Keratinocyte (primary cell): ENCODE data around the gene PTPRT. TPM values are rescaled to one million over a fixed set of nuclear protein-coding genes. Genes with fewer than 3 reads are reported as not detected.

Experiments
- DNase-seq: peaks from one replicate; pipeline ENCODE4 v3.0.0-alpha.2; 2011; ENCODE audit warnings: low read depth, missing footprints, low spot score
- FAIRE-seq: peaks from 2 replicates; lab custom pipeline; 2011; peaks lifted over from hg19 to GRCh38; lab: Jason Lieb, UNC
- H2AFZ ChIP-seq: 2 replicates; pipeline ENCODE4 v1.6.0; 2012; ENCODE audit warnings: low read length, control low read depth, inconsistent platforms; ENCODE audit not compliant: control insufficient read depth
- H3K27ac ChIP-seq: 2 replicates; pipeline ENCODE4 v1.5.1; 2011; ENCODE audit warnings: low read length; ENCODE audit not compliant: control insufficient read depth, insufficient read depth
- H3K27me3 ChIP-seq: 3 replicates; pipeline ENCODE4 v1.6.0; 2011; ENCODE audit warnings: low read length; ENCODE audit not compliant: control insufficient read depth, insufficient read depth; ENCODE audit errors: extremely low read depth
- H3K36me3 ChIP-seq, 2 experiments: 2 replicates in 1 of 2; 3 replicates in 1 of 2; pipeline ENCODE4 v1.5.1; 2011; ENCODE audit warnings: low read length in 2 of 2, mild to moderate bottlenecking in 1 of 2; ENCODE audit not compliant: control insufficient read depth in 2 of 2, insufficient read depth in 2 of 2; ENCODE audit errors: extremely low read depth in 1 of 2
- H3K4me1 ChIP-seq: 3 replicates; pipeline ENCODE4 v1.5.1; 2011; ENCODE audit warnings: low read length; ENCODE audit not compliant: control insufficient read depth, insufficient read depth; ENCODE audit errors: extremely low read depth
- H3K4me2 ChIP-seq: 3 replicates; pipeline ENCODE4 v1.6.0; 2011; ENCODE audit warnings: low read depth, low read length; ENCODE audit not compliant: control insufficient read depth, insufficient read depth; ENCODE audit errors: extremely low read depth
- H3K4me3 ChIP-seq, 3 experiments: fragments of 200-600 bp in 1 of 3; sonication (generic) in 1 of 3; 2 replicates in 2 of 3; 3 replicates in 1 of 3; pipeline ENCODE4 v1.5.1; 2011 to 2016; ENCODE audit warnings: low read length in 3 of 3, mild to moderate bottlenecking in 3 of 3, control low read depth in 2 of 3, inconsistent platforms in 1 of 3, low read depth in 1 of 3, mixed read lengths in 1 of 3, mixed run types in 1 of 3, moderate library complexity in 1 of 3; ENCODE audit not compliant: control insufficient read depth in 2 of 3, insufficient read depth in 2 of 3; ENCODE audit errors: extremely low read depth in 1 of 3
- H3K79me2 ChIP-seq: 2 replicates; pipeline ENCODE4 v1.6.0; 2012; ENCODE audit warnings: low read length; ENCODE audit not compliant: control insufficient read depth, insufficient read depth
- H3K9ac ChIP-seq: 3 replicates; pipeline ENCODE4 v1.6.0; 2011; ENCODE audit warnings: low read length; ENCODE audit not compliant: control insufficient read depth, insufficient read depth; ENCODE audit errors: extremely low read depth
- H3K9me1 ChIP-seq: 3 replicates; pipeline ENCODE4 v1.6.0; 2011; ENCODE audit warnings: low read length; ENCODE audit not compliant: control insufficient read depth, insufficient read depth; ENCODE audit errors: extremely low read depth
- H3K9me3 ChIP-seq: 2 replicates; pipeline ENCODE4 v1.5.1; 2012; ENCODE audit warnings: low read depth, low read length; ENCODE audit not compliant: control insufficient read depth
- H4K20me1 ChIP-seq: 3 replicates; pipeline ENCODE4 v1.6.0; 2011; ENCODE audit warnings: low read length; ENCODE audit not compliant: control insufficient read depth, insufficient read depth; ENCODE audit errors: extremely low read depth
- CTCF ChIP-seq, 3 experiments: IDR thresholded peaks in 1 of 3; conservative IDR thresholded peaks in 1 of 3; optimal IDR thresholded peaks in 1 of 3; 2 replicates in 2 of 3; 3 replicates in 1 of 3; pipeline versions ENCODE3 to v1.5.1; 2011; ENCODE audit warnings: low read length in 3 of 3, mild to moderate bottlenecking in 3 of 3, moderate library complexity in 2 of 3, control low read depth in 1 of 3, inconsistent platforms in 1 of 3; ENCODE audit not compliant: insufficient read depth in 2 of 3; ENCODE audit errors: extremely low read depth in 1 of 3
- EZH2 ChIP-seq: IDR thresholded peaks from one replicate; pipeline ENCODE4 v1.6.1; 2012; ENCODE audit warnings: inconsistent platforms, mild to moderate bottlenecking, low read length, moderate library complexity
- dilution Hi-C: fragments of 300-500 bp; cut with MboI; formaldehyde crosslinking; loops from one replicate; pipeline ENCODE4 v1.7.0; 2020; ENCODE audit warnings: low sequenced_read_pairs; ENCODE audit not compliant: extremely low pct_ligation_motif_present
- polyA plus RNA-seq, 5 experiments: library from polyadenylated mRNA; depleted of rRNA in 3 of 5; stranded (reverse) in 3 of 5; stranded (forward) in 1 of 5; unstranded in 1 of 5; fragments of >200 nt; gene quantifications; 1 replicate in 1 of 5; 2 replicates in 3 of 5; 3 replicates in 1 of 5; pipeline versions ENCODE4 v1.2.1 to v1.2.3, GENCODE V29; 2011 to 2012; ENCODE audit warnings: missing spikeins in 2 of 5, low read depth in 1 of 5, low replicate concordance in 1 of 5

Gene PTPRT
- polyA plus RNA-seq, 1 donor (not counting 4 experiments of a cell fraction or from before 2014, with no cell fraction given): not detected

- Histone ChIP-seq H2AFZ (no peak overlapping the region), H3K36me3 (no peaks in the 10 kb centered on the region), H3K4me3 (no peak overlapping the region), H3K27me3 (no peaks in the 10 kb centered on the region), H3K9me3 (no peaks in the 10 kb centered on the region), H3K79me2 (no peaks in the 10 kb centered on the region), H3K4me2 (no peak overlapping the region), H3K4me1 (no peaks in the 10 kb centered on the region), H3K9me1 (no peaks in the 10 kb centered on the region), H3K9ac (no peak overlapping the region), H4K20me1 (no peaks in the 10 kb centered on the region), H3K27ac (no peak overlapping the region)
- TF ChIP-seq EZH2: no peak
- TF ChIP-seq CTCF (optimal IDR thresholded peaks at IDR 0.05 in 1 of 3, IDR thresholded peaks at IDR 0.05 in 1 of 3, conservative IDR thresholded peaks at IDR 0.05 in 1 of 3; ENCODE audit: extremely low read depth in 1 of 3, insufficient read depth in 2 of 3, low read length in 3 of 3): no peak
- DNase-seq (no peak), FAIRE-seq (no peak)
- dilution Hi-C loops: no loop called here
These were observed 695.4 kb downstream of the PTPRT start for GRCh38 chr20:42494290-42494689.

GRCh38 chr20:42493001-42493400 is 696.7 kb downstream of the PTPRT start:
- no peaks in the 10 kb centered on the region for H3K4me1 ChIP-seq
- FAIRE-seq: no peak
- dilution Hi-C loops: no loop called here

More at GRCh38 chr20:42493001-42493400, 696.7 kb downstream of the PTPRT start:
- no peak for TF ChIP-seq CTCF (optimal IDR thresholded peaks at IDR 0.05 in 1 of 3, IDR thresholded peaks at IDR 0.05 in 1 of 3, conservative IDR thresholded peaks at IDR 0.05 in 1 of 3; ENCODE audit: extremely low read depth in 1 of 3, insufficient read depth in 2 of 3, low read length in 3 of 3)
- no peak for TF ChIP-seq EZH2
- Histone ChIP-seq H2AFZ (no peak overlapping the region), H3K27ac (no peak overlapping the region), H3K4me3 (no peak overlapping the region), H3K9ac (no peak overlapping the region), H3K79me2 (no peaks in the 10 kb centered on the region), H3K4me2 (no peak overlapping the region), H3K9me1 (no peaks in the 10 kb centered on the region), H4K20me1 (no peaks in the 10 kb centered on the region), H3K36me3 (no peaks in the 10 kb centered on the region), H3K27me3 (no peaks in the 10 kb centered on the region), H3K9me3 (no peaks in the 10 kb centered on the region)
- DNase-seq: no peak
